OCI-LY7 (cell line): ENCODE results near the gene ZNF367. TPM values are rescaled to one million over a fixed set of nuclear protein-coding genes. Genes with fewer than 3 reads are reported as not detected.

ENCODE experiments used
- BruUV-seq: library from RNA; stranded (reverse); fragments of 400-500 nt; replicated peaks from 2 replicates; lab custom pipeline; 2021; lab: Mats Ljungman, UMichigan
- CTCF ChIA-PET: fragments of 300-600 bp; sonication (Branson Sonifier 250); formaldehyde crosslinking; loops from one replicate; lab custom pipeline; 2022; ENCODE audit warnings: antibody characterized with exemption; ENCODE audit not compliant: unreplicated experiment; lab: Charles Lee
- POLR2A ChIA-PET: fragments of 300-600 bp; sonication (Branson Sonifier 250); formaldehyde crosslinking; loops from one replicate; lab custom pipeline; 2022; ENCODE audit warnings: antibody characterized with exemption; lab: Charles Lee
- DNase-seq: peaks from one replicate; pipeline ENCODE4 v3.0.0-alpha.2; 2015; ENCODE audit warnings: low spot score
- H2AFZ ChIP-seq: fragments of 200-600 bp; sonication (generic), shearing (Covaris generic); 2 replicates; pipeline ENCODE4 v1.6.1; 2014; ENCODE audit warnings: mild to moderate bottlenecking, antibody characterized with exemption, low read length, moderate library complexity
- H3K27ac ChIP-seq: fragments of 200-600 bp; sonication (generic); 2 replicates; pipeline ENCODE4 v1.5.1; 2014; ENCODE audit warnings: mixed run types, low read depth, mild to moderate bottlenecking, moderate library complexity, low read length, inconsistent platforms; ENCODE audit not compliant: poor library complexity, severe bottlenecking
- H3K36me3 ChIP-seq: fragments of 200-600 bp; sonication (generic); 2 replicates; pipeline ENCODE4 v1.6.1; 2014; ENCODE audit warnings: mild to moderate bottlenecking, antibody characterized with exemption, low read length, moderate library complexity, mixed read lengths; ENCODE audit not compliant: insufficient read depth
- H3K4me1 ChIP-seq: fragments of 200-600 bp; sonication (generic); 2 replicates; pipeline ENCODE4 v1.5.1; 2014; ENCODE audit warnings: mild to moderate bottlenecking, low read length; ENCODE audit not compliant: insufficient read depth, poor library complexity, severe bottlenecking
- H3K4me2 ChIP-seq: fragments of 200-600 bp; sonication (generic); 2 replicates; pipeline ENCODE4 v1.6.1; 2014; ENCODE audit warnings: mild to moderate bottlenecking, low read length
- H3K4me3 ChIP-seq: fragments of 200-600 bp; sonication (generic); 2 replicates; pipeline ENCODE4 v1.5.1; 2014; ENCODE audit warnings: mild to moderate bottlenecking, low read depth, low read length; ENCODE audit not compliant: poor library complexity, severe bottlenecking
- H3K79me2 ChIP-seq: fragments of 200-600 bp; sonication (generic); 2 replicates; pipeline ENCODE4 v1.6.1; 2016; ENCODE audit warnings: low read depth, mild to moderate bottlenecking, low read length, moderate library complexity, mixed read lengths; ENCODE audit not compliant: insufficient read depth
- H3K9me2 ChIP-seq: fragments of 200-600 bp; sonication (generic); 2 replicates; pipeline ENCODE4 v1.6.1; 2016; ENCODE audit warnings: mild to moderate bottlenecking, low read length, mixed read lengths; ENCODE audit not compliant: insufficient read depth
- H3K9me3 ChIP-seq: fragments of 200-600 bp; sonication (generic); 2 replicates; pipeline ENCODE4 v1.6.1; 2014; ENCODE audit warnings: mild to moderate bottlenecking, mixed run types, low read length, mixed read lengths
- H4K20me1 ChIP-seq: fragments of 200-600 bp; sonication (generic); 2 replicates; pipeline ENCODE4 v1.6.1; 2014; ENCODE audit warnings: mild to moderate bottlenecking, antibody characterized with exemption, low read length, moderate library complexity, mixed read lengths; ENCODE audit not compliant: insufficient read depth
- EZH2phosphoT487 ChIP-seq: fragments of 200-600 bp; sonication (generic); IDR thresholded peaks from 2 replicates; pipeline ENCODE4 v1.6.1; 2018; ENCODE audit warnings: low read depth, borderline replicate concordance, mild to moderate bottlenecking, mixed run types, antibody characterized with exemption, low read length, moderate library complexity, mixed read lengths
- intact Hi-C: fragments of 100-400 bp; cut with micrococcal nuclease; formaldehyde crosslinking; loops from one replicate; pipeline ENCODE4 v1.10.0; 2022; ENCODE audit not compliant: unreplicated experiment
- total RNA-seq, 2 experiments: library from RNA; depleted of rRNA in 1 of 2; stranded (reverse); fragments of >200 nt in 1 of 2; shearing (Covaris generic) in 1 of 2; gene quantifications; 2 replicates each; pipeline ENCODE4 v1.2.3, GENCODE V29; 2014 to 2022
- TF ChIP-seq, protein P1 (sequence below): fragments of 200-600 bp; sonication (generic); conservative IDR thresholded peaks from 2 replicates; pipeline ENCODE4 v1.5.1; 2014; ENCODE audit warnings: mild to moderate bottlenecking, antibody characterized with exemption, low read length, moderate library complexity, mixed read lengths

ZNF367 gene
- total RNA-seq, 2 experiments from 2014 or later, result 24.6 to 35.1 TPM

DNA sequence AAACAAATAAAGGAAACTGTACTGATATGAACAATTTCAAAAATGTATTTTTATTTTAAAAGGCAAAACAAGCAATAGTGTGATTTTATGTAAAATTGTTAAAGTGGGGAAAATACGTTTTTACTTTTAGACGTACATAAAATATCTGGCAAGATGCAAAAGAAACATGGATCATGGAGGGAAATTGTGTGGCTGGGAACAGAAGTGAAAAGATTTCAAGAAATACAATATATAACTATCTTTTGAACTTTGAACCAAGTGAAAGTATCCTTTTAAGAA lies 1.5 kb upstream of the ZNF367 start:
- DNase-seq, result no peak
- POLR2A ChIA-PET, result interaction anchor here (0.6 to 1.1 kb wide), 3 partner anchors 13 to 46 kb away, joined by 3 to 6 read pairs (median 4); no protein-coding TSS in a partner anchor
- Histone ChIP-seq H3K4me3 (peak overlapping the region; percentile 99), H3K9me2 (no peaks in the 10 kb centered on the region), H3K27ac (peak overlapping the region; percentile 99), H3K9me3 (no peaks in the 10 kb centered on the region), H3K4me2 (peak overlapping the region; percentile 86), H4K20me1 (peaks cover 7% of the 10 kb centered on the region), H2AFZ (peak overlapping the region; percentile 70), H3K4me1 (peaks cover 34% of the 10 kb centered on the region), H3K79me2 (peaks cover 42% of the 10 kb centered on the region), H3K36me3 (peaks cover 28% of the 10 kb centered on the region)
- no peak for TF ChIP-seq EZH2phosphoT487
- TF ChIP-seq, protein P1, sequence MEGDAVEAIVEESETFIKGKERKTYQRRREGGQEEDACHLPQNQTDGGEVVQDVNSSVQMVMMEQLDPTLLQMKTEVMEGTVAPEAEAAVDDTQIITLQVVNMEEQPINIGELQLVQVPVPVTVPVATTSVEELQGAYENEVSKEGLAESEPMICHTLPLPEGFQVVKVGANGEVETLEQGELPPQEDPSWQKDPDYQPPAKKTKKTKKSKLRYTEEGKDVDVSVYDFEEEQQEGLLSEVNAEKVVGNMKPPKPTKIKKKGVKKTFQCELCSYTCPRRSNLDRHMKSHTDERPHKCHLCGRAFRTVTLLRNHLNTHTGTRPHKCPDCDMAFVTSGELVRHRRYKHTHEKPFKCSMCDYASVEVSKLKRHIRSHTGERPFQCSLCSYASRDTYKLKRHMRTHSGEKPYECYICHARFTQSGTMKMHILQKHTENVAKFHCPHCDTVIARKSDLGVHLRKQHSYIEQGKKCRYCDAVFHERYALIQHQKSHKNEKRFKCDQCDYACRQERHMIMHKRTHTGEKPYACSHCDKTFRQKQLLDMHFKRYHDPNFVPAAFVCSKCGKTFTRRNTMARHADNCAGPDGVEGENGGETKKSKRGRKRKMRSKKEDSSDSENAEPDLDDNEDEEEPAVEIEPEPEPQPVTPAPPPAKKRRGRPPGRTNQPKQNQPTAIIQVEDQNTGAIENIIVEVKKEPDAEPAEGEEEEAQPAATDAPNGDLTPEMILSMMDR, result no peak
- BruUV-seq, result TSS peak; percentile 87
- CTCF ChIA-PET, result no interaction called here
- intact Hi-C loops, result loop anchor here (2.0 to 10.0 kb wide), 3 partner anchors 31 to 1215 kb away; partner anchors contain the start of genes HABP4, NCBP1 and TSTD2

DNA sequence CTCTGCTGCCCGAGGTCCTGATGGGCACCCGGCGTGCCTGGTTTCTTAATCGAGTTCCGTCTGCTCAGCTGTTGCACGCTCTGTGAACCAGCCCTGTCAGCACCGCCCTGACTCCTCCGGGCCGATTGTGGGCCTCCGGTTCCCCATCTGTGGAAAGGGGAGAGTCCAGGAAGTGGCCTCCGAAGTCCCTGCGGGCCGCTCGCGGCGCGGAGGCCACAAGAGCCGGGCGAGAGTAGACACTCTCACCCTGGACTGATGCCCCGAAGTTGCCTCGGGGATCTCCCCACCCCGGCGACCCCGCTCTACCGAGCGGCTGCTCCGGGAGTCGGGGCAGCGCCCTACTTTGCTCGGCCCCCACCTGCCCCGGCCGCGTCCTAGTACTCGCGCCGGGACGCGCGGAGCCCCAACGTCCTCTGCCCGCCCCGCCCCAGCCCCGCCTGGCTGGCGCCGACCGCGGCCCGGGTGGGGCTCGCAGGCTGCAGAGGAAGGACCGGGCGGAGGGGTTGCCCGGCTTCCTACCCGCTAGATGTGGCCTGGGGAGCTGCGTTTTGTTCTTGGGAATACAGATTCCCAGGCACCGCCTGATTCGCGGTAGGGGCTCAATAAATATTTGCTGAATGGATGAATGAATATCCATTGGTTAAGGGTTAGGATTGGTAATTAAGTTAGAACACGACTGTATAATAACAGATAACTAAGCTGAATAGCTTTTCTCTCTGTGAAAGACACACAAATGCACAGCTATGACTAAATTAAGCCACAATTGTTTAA lies 935 bp upstream of the ZNF367 start:
- CTCF ChIA-PET, result no interaction called here
- peak overlapping the region; percentile 70 for H2AFZ ChIP-seq
- no peaks in the 10 kb centered on the region for H3K9me3 ChIP-seq
- no TSS peak for BruUV-seq
- peak overlapping the region; percentile 86 for H3K4me2 ChIP-seq
- H3K4me1 ChIP-seq, result peaks cover 39% of the 10 kb centered on the region
- no peaks in the 10 kb centered on the region for H3K9me2 ChIP-seq
- peak; percentile 85 for DNase-seq
- intact Hi-C loops, result loop anchor here (2.0 to 10.0 kb wide), 3 partner anchors 32 to 1216 kb away; partner anchors contain the start of genes HABP4, NCBP1 and TSTD2
- H3K36me3 ChIP-seq, result peaks cover 34% of the 10 kb centered on the region
- POLR2A ChIA-PET, result interaction anchor here (0.5 to 1.1 kb wide), 4 partner anchors 13 to 1562 kb away, joined by 3 to 6 read pairs (median 4); no protein-coding TSS in a partner anchor
- peaks cover 47% of the 10 kb centered on the region for H3K79me2 ChIP-seq
- H3K27ac ChIP-seq, result peak overlapping the region; percentile 99
- TF ChIP-seq EZH2phosphoT487, result no peak
- TF ChIP-seq, protein P1, result no peak
- peaks cover 7% of the 10 kb centered on the region for H4K20me1 ChIP-seq
- H3K4me3 ChIP-seq, result peak overlapping the region; percentile 99

DNA sequence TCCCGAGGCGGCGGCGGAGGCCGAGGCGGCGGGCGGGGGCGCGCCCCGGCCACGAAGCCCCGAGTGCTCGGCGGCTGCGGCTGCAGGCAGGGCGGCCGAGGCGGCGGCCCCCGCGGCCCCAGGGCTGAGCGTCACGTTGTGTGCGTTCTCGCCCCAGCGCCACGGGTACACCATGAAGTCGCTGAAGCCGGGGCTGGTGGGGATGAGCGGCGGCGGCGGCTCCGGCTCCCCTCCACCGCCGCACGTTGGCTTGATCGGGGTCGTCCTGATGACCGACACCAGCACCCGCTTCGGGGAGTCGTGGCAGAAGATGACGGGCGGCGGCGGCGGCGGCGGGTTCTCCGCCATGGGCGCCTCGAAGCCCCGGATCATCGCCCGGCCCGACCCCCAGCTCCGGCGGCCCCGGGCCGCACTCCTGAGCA lies 498 bp downstream of the ZNF367 start:
- TF ChIP-seq EZH2phosphoT487, result no peak
- Histone ChIP-seq H3K27ac (peak overlapping the region; percentile 99), H3K4me3 (peak overlapping the region; percentile 99), H3K9me2 (no peaks in the 10 kb centered on the region), H3K4me1 (peaks cover 54% of the 10 kb centered on the region), H3K79me2 (peaks cover 61% of the 10 kb centered on the region), H3K4me2 (peak overlapping the region; percentile 91), H4K20me1 (peaks cover 11% of the 10 kb centered on the region), H3K9me3 (no peaks in the 10 kb centered on the region), H3K36me3 (peaks cover 40% of the 10 kb centered on the region), H2AFZ (no peak overlapping the region)
- ChIA-PET POLR2A (no interaction called here), CTCF (no interaction called here)
- no TSS peak for BruUV-seq
- no peak for DNase-seq
- intact Hi-C loops, result loop anchor here (2.0 to 10.0 kb wide), 3 partner anchors 33 to 1217 kb away; partner anchors contain the start of genes HABP4, NCBP1 and TSTD2
